Measurements from ENCODE around the gene NPAS4. TPM values are rescaled to one million over a fixed set of nuclear protein-coding genes. Genes with fewer than 3 reads are reported as not detected.
A peak's percentile ranks its signal among the peaks of the same experiment; 100 is the strongest.

NPAS4 gene
- total and polyA plus RNA-seq, 9 of the 15 experiments (the other 6 are each of a cell fraction or from before 2014, with no cell fraction given): not detected

GRCh38 chr11:66418168-66418985 is 2.5 kb upstream of the NPAS4 start (continued):
- TF ChIP-seq ZSCAN29 (IDR thresholded peaks at IDR 0.05) (no peak), HDAC2 (IDR thresholded peaks at IDR 0.05) (0 out of 2 replicates have a peak, but pooled peaks have one; percentile 46), ATF6 (CRISPR knock-in tag; IDR thresholded peaks at IDR 0.05) (peak; percentile 86; the same call in 1 of the 2 replicates), POLR2B (IDR thresholded peaks at IDR 0.05; ENCODE audit: low read depth, partially characterized antibody) (no peak), RCOR1 (IDR thresholded peaks at IDR 0.05; ENCODE audit: borderline replicate concordance in 1 of 2, low read depth in 2 of 2, low read length in 2 of 2) (peak in 1 of 2 experiments; percentile 85; a peak in 2 of 4 replicates), STAT5A (IDR thresholded peaks at IDR 0.05; ENCODE audit: borderline replicate concordance, low read length) (no peak), ZNF197 (CRISPR knock-in tag; IDR thresholded peaks at IDR 0.05; ENCODE audit: low read depth) (peak; percentile 66; the same call in 1 of the 2 replicates), THRB (CRISPR knock-in tag; conservative IDR thresholded peaks at IDR 0.05) (no peak), PRMT5 (CRISPR knock-in tag; IDR thresholded peaks at IDR 0.05) (peak; percentile 92), E2F5 (CRISPR knock-in tag; IDR thresholded peaks at IDR 0.05) (no peak), MAX (CRISPR knock-in tag; IDR thresholded peaks at IDR 0.05) (peak; percentile 40; the same call in 1 of the 2 replicates), U2AF1 (optimal IDR thresholded peaks at IDR 0.05; ENCODE audit: low read depth, low read length) (no peak), NR2C1 (IDR thresholded peaks at IDR 0.05) (no peak), NR2C1 (tag; IDR thresholded peaks at IDR 0.05) (0 out of 2 replicates have a peak, but pooled peaks have one; percentile 24), IRF2 (CRISPR knock-in tag; IDR thresholded peaks at IDR 0.05) (no peak), RUNX1 (IDR thresholded peaks at IDR 0.05; ENCODE audit: low read depth) (no peak), KHSRP (IDR thresholded peaks at IDR 0.05) (no peak), CXXC5 (CRISPR knock-in tag; IDR thresholded peaks at IDR 0.05) (0 out of 2 replicates have a peak, but pooled peaks have one; percentile 40), ZNF511 (CRISPR knock-in tag; IDR thresholded peaks at IDR 0.05) (peak; percentile 95), THRAP3 (IDR thresholded peaks at IDR 0.05; ENCODE audit: borderline replicate concordance) (no peak), NCOR1 (IDR thresholded peaks at IDR 0.05) (peak; percentile 87), STAG1 (CRISPR knock-in tag; IDR thresholded peaks at IDR 0.05; ENCODE audit: borderline replicate concordance) (peak; percentile 28; the same call in 1 of the 2 replicates), PHF8 (IDR thresholded peaks at IDR 0.05; ENCODE audit: borderline replicate concordance, low read length) (no peak), ZNF507 (tag; conservative IDR thresholded peaks at IDR 0.05) (no peak), SRSF3 (IDR thresholded peaks at IDR 0.05; ENCODE audit: insufficient read depth, low read length) (no peak)
